ENCODE results near the gene IMP3.

IMP3 gene

GRCh38 chr15:75620841-75621391 is 19.1 kb downstream of the IMP3 start:
- no peak for DNase-seq (ENCODE audit: low read depth in 2 of 2)

DNA sequence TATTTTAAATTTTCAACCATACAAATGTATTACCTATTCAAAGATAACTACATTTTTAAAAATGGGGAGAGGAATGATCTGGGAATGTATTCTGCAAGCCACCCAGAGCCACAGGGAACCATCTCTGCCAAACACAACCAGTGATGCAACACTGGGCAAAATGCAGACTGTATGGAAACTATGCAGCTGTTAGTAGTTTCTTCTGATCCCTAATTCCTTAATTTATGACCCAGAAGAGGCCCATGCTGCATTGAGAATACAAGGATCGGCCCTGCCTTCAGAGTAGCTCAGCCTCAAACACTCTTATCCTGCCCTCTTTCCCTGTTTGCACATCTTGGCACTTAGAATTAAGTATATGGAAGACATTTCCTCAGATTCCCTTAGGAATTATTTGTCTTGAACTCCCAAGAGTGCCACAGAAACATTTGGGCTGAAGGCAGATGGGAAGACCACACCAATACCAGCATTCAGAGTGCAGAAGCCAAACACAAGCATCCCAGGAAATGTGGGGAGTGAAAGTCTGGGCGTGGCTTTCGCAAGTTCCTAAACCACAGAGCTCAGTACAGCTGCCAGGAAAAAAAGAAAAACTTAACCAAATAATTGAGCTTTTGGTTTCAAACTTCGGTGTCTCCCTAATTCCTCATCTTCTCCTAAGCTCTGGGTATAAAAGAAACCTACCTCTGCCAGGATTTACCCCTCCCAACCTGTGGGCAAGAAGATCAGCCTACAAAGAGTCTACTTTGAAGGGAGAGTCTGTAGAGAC is 19.8 kb downstream of the IMP3 start:
- no peak for DNase-seq (ENCODE audit: low read depth in 2 of 2)

GRCh38 chr15:75616766-75617165 is 23.3 kb downstream of the IMP3 start:
- no peak for DNase-seq (ENCODE audit: low read depth in 2 of 2)

GRCh38 chr15:75606711-75607699 is 33.0 kb downstream of the IMP3 start:
- no peak for DNase-seq (ENCODE audit: low read depth in 2 of 2)

DNA sequence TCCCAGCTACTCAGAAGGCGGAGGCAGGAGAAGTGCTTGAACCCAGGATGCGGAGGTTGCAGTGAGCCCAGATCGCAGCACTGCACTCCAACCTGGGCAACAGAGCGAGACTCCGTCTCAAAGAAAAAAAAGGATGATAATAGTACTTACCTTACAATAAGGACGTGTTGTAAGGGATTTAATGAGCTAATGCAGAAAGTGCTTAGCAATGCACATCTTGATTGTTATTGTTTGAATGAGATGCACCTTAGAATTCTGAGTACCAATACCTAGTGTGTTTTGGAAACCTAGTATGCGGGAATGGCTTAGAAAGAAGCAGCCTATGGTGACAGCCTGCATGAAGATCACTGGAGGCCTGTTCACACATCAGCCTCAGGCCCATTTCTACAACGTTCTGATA is 34.0 kb downstream of the IMP3 start:
- no peak for DNase-seq (ENCODE audit: low read depth in 2 of 2)

DNA sequence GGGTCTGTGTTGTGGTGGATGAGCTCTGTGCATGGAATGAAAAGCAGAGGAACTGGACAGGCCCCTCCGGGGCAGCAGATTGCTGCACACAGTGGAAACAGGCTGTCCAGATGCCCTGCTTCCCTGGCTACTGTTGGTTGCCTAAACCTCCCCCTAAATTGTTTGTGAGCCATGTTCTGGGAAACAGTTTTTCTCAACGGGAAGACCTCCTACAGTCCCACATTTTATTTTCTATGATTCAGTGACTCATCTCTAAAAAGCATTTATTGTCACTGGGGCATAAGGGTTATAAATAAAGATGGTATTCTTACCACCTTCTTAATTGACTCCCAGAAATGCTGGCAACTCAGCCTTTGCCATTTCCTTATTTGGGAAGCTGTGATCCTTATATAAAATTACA is 40.6 kb downstream of the IMP3 start:
- no peak for DNase-seq (ENCODE audit: low read depth in 2 of 2)

DNA sequence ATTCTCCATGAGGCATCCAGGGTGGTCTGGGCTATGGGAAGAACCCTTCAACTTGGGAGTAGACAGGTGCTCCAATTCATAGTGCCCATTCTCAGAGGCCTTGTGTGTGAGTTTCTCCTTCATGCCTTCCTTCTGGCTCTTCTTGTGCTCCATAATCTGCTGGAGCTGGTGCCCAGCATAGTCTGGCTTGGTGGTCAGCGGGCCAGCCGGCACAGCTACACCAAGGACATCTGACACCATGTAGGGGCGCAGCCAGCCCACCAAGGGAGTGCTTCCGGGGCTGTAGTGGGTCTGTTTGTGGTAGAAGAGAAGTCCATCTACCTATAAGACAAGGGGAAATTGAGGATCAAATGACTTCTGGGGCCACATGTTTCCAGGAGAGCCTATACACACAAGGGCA is 41.7 kb downstream of the IMP3 start:
- DNase-seq (ENCODE audit: low read depth in 2 of 2): no peak

GRCh38 chr15:75597667-75598341 is 42.2 kb downstream of the IMP3 start:
- no peak for DNase-seq (ENCODE audit: low read depth in 2 of 2)

DNA sequence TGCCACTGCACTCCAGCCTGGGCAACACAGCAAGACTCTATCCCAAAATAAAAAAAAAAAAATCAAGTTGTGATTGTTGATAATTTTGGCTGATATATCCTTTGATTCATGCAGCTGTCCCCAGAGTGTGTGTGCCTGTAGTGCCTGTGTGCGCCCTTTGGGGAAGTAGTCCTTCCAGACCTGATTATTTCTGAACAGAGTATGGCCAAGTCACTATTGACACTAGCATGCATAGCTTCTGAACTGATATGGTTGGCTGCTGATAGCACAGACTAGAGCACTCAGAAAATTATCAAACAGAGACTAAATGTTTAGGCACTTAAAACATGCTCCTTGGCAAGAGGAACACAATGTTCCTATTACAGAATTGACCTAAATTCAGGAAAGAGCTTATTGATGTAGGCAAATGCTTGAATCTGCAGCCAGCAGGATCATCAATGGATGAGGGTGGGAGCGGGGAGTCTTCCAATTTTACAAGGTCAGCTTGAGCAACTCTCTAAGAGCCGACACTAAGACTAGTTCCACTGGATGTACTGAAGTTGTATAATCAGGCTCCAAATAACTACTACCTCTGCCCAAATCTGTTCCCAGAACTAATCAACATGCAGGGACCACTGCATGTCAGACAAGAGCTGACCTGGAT is 43.2 kb downstream of the IMP3 start:
- no peak for DNase-seq (ENCODE audit: low read depth in 2 of 2)

DNA sequence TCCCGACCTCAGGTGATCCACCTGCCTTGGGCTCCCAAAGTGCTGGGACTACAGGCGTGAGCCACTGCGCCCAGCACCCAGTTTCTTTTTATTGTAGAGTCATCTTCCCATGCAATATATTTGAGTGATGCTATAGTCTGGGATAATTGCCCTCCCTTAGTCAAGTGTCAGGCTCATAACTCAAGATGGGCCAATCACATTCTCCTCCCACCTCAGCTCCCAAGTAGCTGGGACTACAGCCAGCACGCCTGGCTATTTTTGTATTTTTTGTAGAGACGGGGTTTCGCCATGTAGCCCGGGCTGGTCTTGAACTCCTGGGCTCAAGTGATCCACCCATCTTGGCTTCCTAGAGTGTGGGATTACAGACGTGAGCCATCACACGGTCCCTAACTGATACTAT is 45.7 kb downstream of the IMP3 start:
- no peak for DNase-seq (ENCODE audit: low read depth in 2 of 2)

GRCh38 chr15:75591655-75592364 is 48.2 kb downstream of the IMP3 start:
- no peak for DNase-seq (ENCODE audit: low read depth in 2 of 2)

DNA sequence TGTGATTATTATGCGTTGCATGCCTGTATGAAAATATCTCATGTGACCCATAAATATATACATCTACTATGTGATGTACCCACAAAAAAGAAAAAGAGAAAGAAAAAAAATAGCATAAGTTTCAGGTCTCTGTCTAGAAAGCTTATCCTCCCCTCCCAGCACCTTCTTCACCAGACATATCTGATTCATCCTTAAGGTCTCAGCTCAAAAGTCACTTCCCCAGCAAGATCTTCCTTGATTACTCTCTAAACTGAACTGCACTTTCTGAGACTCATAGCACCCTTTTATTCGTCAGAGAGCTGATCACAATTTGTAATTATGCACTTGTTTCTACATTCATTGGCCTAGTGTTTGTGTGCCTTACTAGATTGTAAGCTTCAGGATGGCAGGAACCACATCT is 49.8 kb downstream of the IMP3 start:
- no peak for DNase-seq (ENCODE audit: low read depth in 2 of 2)
